Lung (tissue), 12 donors: ENCODE measurements around the gene SLC9A7. TPM values are rescaled to one million over a fixed set of nuclear protein-coding genes. Genes with fewer than 3 reads are reported as not detected.
A peak's percentile ranks its signal among the peaks of the same experiment; 100 is the strongest.

Experiments
- ATAC-seq: fragments of 200-7000 bp; cut with Tn5 transposase; one replicate; pipeline ENCODE4 v1.9.1; 2020; ENCODE audit warnings: moderate number of reproducible peaks; ENCODE audit not compliant: insufficient read depth, low FRiP score
- DNase-seq, 3 donors: peaks; one replicate each; pipeline ENCODE4 v3.0.0-alpha.2; 2013 to 2017
- H3K27ac ChIP-seq, 2 donors: one replicate each; pipeline ENCODE4 v1.5.1; 2013; ENCODE audit warnings: mild to moderate bottlenecking in 2 of 2, moderate library complexity in 2 of 2, control low read depth in 1 of 2, inconsistent platforms in 1 of 2, low read depth in 1 of 2, low read length in 1 of 2
- H3K27me3 ChIP-seq, 3 donors: one replicate each; pipeline ENCODE4 v1.5.1; 2013; ENCODE audit warnings: low read length in 2 of 3; ENCODE audit not compliant: control insufficient read depth in 3 of 3, insufficient read depth in 3 of 3
- H3K36me3 ChIP-seq, 4 donors: one replicate each; pipeline ENCODE4 v1.5.1; 2013; ENCODE audit warnings: low read length in 4 of 4, mild to moderate bottlenecking in 1 of 4, moderate library complexity in 1 of 4; ENCODE audit not compliant: control insufficient read depth in 4 of 4, insufficient read depth in 4 of 4
- H3K4me1 ChIP-seq, 5 donors: one replicate each; pipeline ENCODE4 v1.5.1; 2013; ENCODE audit warnings: low read length in 5 of 5, mild to moderate bottlenecking in 2 of 5, moderate library complexity in 1 of 5; ENCODE audit not compliant: control insufficient read depth in 5 of 5, insufficient read depth in 5 of 5
- H3K4me3 ChIP-seq: one replicate; pipeline ENCODE4 v1.5.1; 2013; ENCODE audit warnings: mild to moderate bottlenecking, control low read depth, moderate library complexity
- H3K9ac ChIP-seq, 2 donors: one replicate each; pipeline ENCODE4 v1.5.1; 2013; ENCODE audit warnings: low read length in 2 of 2, control low read depth in 1 of 2; ENCODE audit not compliant: insufficient read depth in 1 of 2
- H3K9me3 ChIP-seq, 4 donors: one replicate each; pipeline ENCODE4 v1.5.1; 2013; ENCODE audit warnings: low read length in 3 of 4, mild to moderate bottlenecking in 1 of 4, moderate library complexity in 1 of 4; ENCODE audit not compliant: control insufficient read depth in 4 of 4, insufficient read depth in 3 of 4
- CTCF ChIP-seq: IDR thresholded peaks from 2 replicates; pipeline ENCODE4 v1.5.1; 2012; ENCODE audit warnings: mild to moderate bottlenecking; ENCODE audit errors: control extremely low read depth, extremely low read depth
- WGBS, 2 donors: extraction: QIAGEN DNeasy Blood & Tissue Kit; methylation state at CpG; one replicate each; pipeline ENCODE4 v1.1.7; 2013; 5-methylcytosine and 5-hydroxymethylcytosine counted together
- polyA plus RNA-seq, 2 donors: library from polyadenylated mRNA; stranded (reverse); fragments of 200-250 nt; gene quantifications; one replicate each; pipeline ENCODE4 v1.2.1, GENCODE V29; 2013
- total RNA-seq, 2 donors: library from RNA; depleted of rRNA in 1 of 2; stranded (reverse); fragments of >200 nt in 1 of 2; gene quantifications; one replicate each; pipeline ENCODE4 v1.2.1, GENCODE V29; 2014 to 2021
- donor health status: control.
- donor health status: control.
- donor health status: Bipolar disorder and iron deficiency.
- donor health status: healthy.
- donor health status: DM: yes; HTN: yes; CAD: no.

The SLC9A7 gene
- total and polyA plus RNA-seq, 4 donors = 1.2 to 6.9 (median 3.6) TPM

DNA sequence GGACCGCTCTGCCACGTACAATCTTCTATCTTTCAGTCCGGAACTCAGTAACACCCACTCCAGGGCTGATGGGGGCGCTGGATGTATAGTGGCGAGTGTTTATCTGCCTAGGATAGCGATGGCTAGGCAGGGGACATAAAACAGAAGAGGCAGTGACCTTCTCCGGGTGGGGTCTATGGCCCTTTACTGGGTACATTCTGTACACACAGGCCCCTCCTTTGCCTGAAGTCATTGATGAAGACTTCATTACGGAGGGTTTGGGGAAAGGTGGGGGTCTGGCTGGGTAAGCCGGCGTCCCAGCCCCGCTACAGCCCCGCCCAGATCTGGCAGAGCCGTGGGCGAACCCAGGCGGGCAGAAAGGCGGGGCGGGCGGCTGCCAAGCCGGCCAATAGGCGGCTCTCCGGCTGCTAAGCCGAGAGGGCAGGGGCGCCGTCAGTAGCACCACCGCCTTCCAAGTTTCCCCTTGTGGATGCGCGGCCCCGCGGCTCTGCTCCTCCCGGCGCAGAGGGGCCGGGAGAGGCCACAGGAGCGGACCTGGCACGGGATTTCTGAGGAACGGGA lies 185.5 kb downstream of the SLC9A7 start, which contains the start of gene CHST7:
CHST7 (plus strand) TSS at position 435 of the 561 bp plus-strand sequence. CDS start 167 bp downstream, outside the sequence.
- no peak for TF ChIP-seq CTCF
- peaks cover 0 to 13% (median 0%) of the 10 kb centered on the region in 4 donors for H3K9me3 ChIP-seq
- no peaks in the 10 kb centered on the region for H3K36me3 ChIP-seq
- DNase-seq (peak; percentile 58 to 63 (median 62)), ATAC-seq (peak; percentile 68)
- peak within 1 kb of the TSS; percentile 77 to 89 for H3K27ac ChIP-seq
- H3K27me3 ChIP-seq = peaks cover 0 to 12% (median 2%) of the 10 kb centered on the region in 3 donors
- WGBS, 2 donors = 3 to 33% methylated on average over 11 to 35 of the region's 35 CpGs
- H3K4me1 ChIP-seq = peaks cover 2 to 7% (median 4%) of the 10 kb centered on the region in 5 donors
- H3K4me3 ChIP-seq = peak within 1 kb of the TSS; percentile 25
- H3K9ac ChIP-seq = no peak within 1 kb of the TSS

- Histone ChIP-seq H3K27me3 (peaks cover 0 to 12% (median 2%) of the 10 kb centered on the region in 3 donors), H3K4me3 (no peak overlapping the region), H3K9me3 (peaks cover 0 to 13% (median 0%) of the 10 kb centered on the region in 4 donors), H3K36me3 (no peaks in the 10 kb centered on the region), H3K9ac (no peak overlapping the region), H3K27ac (no peak overlapping the region), H3K4me1 (peaks cover 0 to 7% (median 3%) of the 10 kb centered on the region in 5 donors)
- 64 to 69% methylated on average over 5 of the region's 5 CpGs for WGBS, 2 donors
- ATAC-seq = no peak
- TF ChIP-seq CTCF = no peak
- DNase-seq = no peak
These were observed 186.5 kb downstream of the SLC9A7 start for GRCh38 chrX:46572340-46572936.

GRCh38 chrX:46571423-46572339 lies 187.2 kb downstream of the SLC9A7 start:
- H3K36me3 ChIP-seq = no peaks in the 10 kb centered on the region
- no peak for TF ChIP-seq CTCF

More at GRCh38 chrX:46571423-46572339, 187.2 kb downstream of the SLC9A7 start:
- DNase-seq (no peak), ATAC-seq (no peak)
- Histone ChIP-seq H3K4me3 (no peak overlapping the region), H3K27me3 (peaks cover 0 to 10% (median 2%) of the 10 kb centered on the region in 3 donors), H3K4me1 (peaks cover 0 to 7% (median 3%) of the 10 kb centered on the region in 5 donors), H3K27ac (no peak overlapping the region), H3K9me3 (peaks cover 0 to 13% (median 0%) of the 10 kb centered on the region in 4 donors), H3K9ac (no peak overlapping the region)
- 75 to 88% methylated on average over 10 of the region's 10 CpGs for WGBS, 2 donors
